Measurements from ENCODE around the gene MLLT10.

MLLT10 gene

DNA sequence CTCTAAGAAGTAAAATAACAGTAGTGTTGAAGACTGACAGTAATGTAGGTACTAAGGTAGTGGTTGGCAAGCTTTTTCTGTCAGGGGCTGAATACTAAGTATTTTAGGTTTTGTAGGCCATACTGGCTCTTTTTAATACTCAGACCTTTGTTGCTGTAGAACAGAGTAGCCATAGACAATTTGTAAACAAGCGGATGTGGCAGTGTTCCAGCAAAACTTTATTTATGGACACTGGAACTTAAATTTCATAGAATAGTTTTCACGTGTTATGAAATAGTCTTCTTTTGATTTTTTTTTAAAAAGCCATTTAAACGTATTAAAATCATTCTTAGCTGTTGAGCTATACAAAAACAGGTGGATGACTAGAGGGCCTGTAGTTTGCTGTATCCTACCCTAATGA lies 121.2 kb downstream of the MLLT10 start:
- Histone ChIP-seq H3K27ac (ENCODE audit: low read depth, low read length, poor library complexity, severe bottlenecking) (no peak overlapping the region), H3K36me3 (ENCODE audit: insufficient read depth, low read length) (peaks cover 20% of the 10 kb centered on the region; the same call in 1 of the 2 replicates), H3K9ac (ENCODE audit: low read length) (no peak overlapping the region), H4K20me1 (ENCODE audit: insufficient read depth, low read length) (no peaks in the 10 kb centered on the region), H3F3A (ENCODE audit: insufficient read depth, low read length) (no peaks in the 10 kb centered on the region), H3K79me2 (ENCODE audit: insufficient read depth, low read length) (no peaks in the 10 kb centered on the region), H2AFZ (ENCODE audit: low read length) (no peak overlapping the region), H3K9me3 (ENCODE audit: low read length) (no peaks in the 10 kb centered on the region), H3K9me2 (ENCODE audit: low read depth, low read length) (no peaks in the 10 kb centered on the region), H3K4me2 (ENCODE audit: low read length) (no peak overlapping the region), H3K4me3 (ENCODE audit: low read depth, low read length, poor library complexity, severe bottlenecking) (no peak overlapping the region), H3K27me3 (ENCODE audit: insufficient read depth, low read length) (no peaks in the 10 kb centered on the region), H3K4me1 (ENCODE audit: insufficient read depth, low read length, severe bottlenecking) (no peaks in the 10 kb centered on the region)
- TF ChIP-seq, protein P1, sequence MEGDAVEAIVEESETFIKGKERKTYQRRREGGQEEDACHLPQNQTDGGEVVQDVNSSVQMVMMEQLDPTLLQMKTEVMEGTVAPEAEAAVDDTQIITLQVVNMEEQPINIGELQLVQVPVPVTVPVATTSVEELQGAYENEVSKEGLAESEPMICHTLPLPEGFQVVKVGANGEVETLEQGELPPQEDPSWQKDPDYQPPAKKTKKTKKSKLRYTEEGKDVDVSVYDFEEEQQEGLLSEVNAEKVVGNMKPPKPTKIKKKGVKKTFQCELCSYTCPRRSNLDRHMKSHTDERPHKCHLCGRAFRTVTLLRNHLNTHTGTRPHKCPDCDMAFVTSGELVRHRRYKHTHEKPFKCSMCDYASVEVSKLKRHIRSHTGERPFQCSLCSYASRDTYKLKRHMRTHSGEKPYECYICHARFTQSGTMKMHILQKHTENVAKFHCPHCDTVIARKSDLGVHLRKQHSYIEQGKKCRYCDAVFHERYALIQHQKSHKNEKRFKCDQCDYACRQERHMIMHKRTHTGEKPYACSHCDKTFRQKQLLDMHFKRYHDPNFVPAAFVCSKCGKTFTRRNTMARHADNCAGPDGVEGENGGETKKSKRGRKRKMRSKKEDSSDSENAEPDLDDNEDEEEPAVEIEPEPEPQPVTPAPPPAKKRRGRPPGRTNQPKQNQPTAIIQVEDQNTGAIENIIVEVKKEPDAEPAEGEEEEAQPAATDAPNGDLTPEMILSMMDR (IDR thresholded peaks at IDR 0.05; ENCODE audit: low read length), result no peak
- TF ChIP-seq EZH2 (IDR thresholded peaks at IDR 0.05; ENCODE audit: borderline replicate concordance, low read length), result no peak

DNA sequence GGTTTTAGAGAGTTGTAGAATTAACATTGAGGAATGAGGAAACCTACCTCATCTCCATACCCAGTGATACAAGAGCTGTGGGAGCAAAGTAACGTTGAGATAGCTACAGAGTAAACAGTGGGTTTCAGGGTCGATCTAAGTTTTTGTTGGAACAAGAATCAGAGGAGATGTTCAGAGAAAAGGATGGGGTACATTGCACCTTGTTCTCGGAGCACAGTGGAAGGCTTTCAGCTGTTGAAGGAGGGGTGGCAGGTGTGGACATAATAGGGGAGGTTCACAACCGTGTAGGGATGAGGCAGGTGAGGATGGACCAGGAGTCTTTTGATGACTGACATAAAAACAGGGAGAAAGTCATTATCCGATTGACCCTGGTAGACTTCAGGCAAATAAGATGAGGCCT lies 121.7 kb downstream of the MLLT10 start:
- no peaks in the 10 kb centered on the region for H3K27me3 ChIP-seq (ENCODE audit: insufficient read depth, low read length)
- no peak overlapping the region for H2AFZ ChIP-seq (ENCODE audit: low read length)
- H3K9ac ChIP-seq (ENCODE audit: low read length), result no peak overlapping the region
- no peak overlapping the region for H3K27ac ChIP-seq (ENCODE audit: low read depth, low read length, poor library complexity, severe bottlenecking)
- H3K9me2 ChIP-seq (ENCODE audit: low read depth, low read length), result no peaks in the 10 kb centered on the region
- H3F3A ChIP-seq (ENCODE audit: insufficient read depth, low read length), result no peaks in the 10 kb centered on the region
- H3K36me3 ChIP-seq (ENCODE audit: insufficient read depth, low read length), result peaks cover 20% of the 10 kb centered on the region; the same call in 1 of the 2 replicates
- no peaks in the 10 kb centered on the region for H4K20me1 ChIP-seq (ENCODE audit: insufficient read depth, low read length)
- H3K9me3 ChIP-seq (ENCODE audit: low read length), result no peaks in the 10 kb centered on the region
- H3K4me1 ChIP-seq (ENCODE audit: insufficient read depth, low read length, severe bottlenecking), result no peaks in the 10 kb centered on the region
- H3K4me3 ChIP-seq (ENCODE audit: low read depth, low read length, poor library complexity, severe bottlenecking), result no peak overlapping the region
- no peaks in the 10 kb centered on the region for H3K79me2 ChIP-seq (ENCODE audit: insufficient read depth, low read length)
- H3K4me2 ChIP-seq (ENCODE audit: low read length), result no peak overlapping the region
- no peak for TF ChIP-seq EZH2 (IDR thresholded peaks at IDR 0.05; ENCODE audit: borderline replicate concordance, low read length)
- TF ChIP-seq, protein P1 (IDR thresholded peaks at IDR 0.05; ENCODE audit: low read length), result no peak

DNA sequence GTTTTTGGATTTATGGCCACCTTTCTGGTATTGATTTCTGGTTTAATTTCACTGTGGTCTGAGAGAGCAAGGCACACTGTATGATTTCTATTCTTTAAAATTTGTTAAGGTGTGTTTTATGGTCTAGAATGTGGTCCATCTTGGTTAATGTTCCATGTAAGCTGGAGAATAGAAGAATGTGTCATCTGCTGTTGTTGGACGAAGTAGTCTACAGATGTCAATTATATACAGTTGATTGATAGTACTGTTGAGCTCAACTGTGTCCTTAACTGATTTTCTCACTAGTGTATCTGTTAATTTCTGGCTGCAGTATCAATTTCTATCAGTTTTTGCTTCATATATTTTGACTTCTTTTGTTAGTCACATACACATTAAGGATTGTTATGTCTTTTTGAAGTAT lies 127.1 kb downstream of the MLLT10 start:
- no peaks in the 10 kb centered on the region for H3K36me3 ChIP-seq (ENCODE audit: insufficient read depth, low read length)
- no peaks in the 10 kb centered on the region for H3K9me3 ChIP-seq (ENCODE audit: low read length)
- H3K9ac ChIP-seq (ENCODE audit: low read length), result no peak overlapping the region
- H3K27ac ChIP-seq (ENCODE audit: low read depth, low read length, poor library complexity, severe bottlenecking), result no peak overlapping the region
- H2AFZ ChIP-seq (ENCODE audit: low read length), result no peak overlapping the region
- no peaks in the 10 kb centered on the region for H4K20me1 ChIP-seq (ENCODE audit: insufficient read depth, low read length)
- H3K4me2 ChIP-seq (ENCODE audit: low read length), result no peak overlapping the region
- no peaks in the 10 kb centered on the region for H3K27me3 ChIP-seq (ENCODE audit: insufficient read depth, low read length)
- no peaks in the 10 kb centered on the region for H3K9me2 ChIP-seq (ENCODE audit: low read depth, low read length)
- H3K4me3 ChIP-seq (ENCODE audit: low read depth, low read length, poor library complexity, severe bottlenecking), result no peak overlapping the region
- H3K4me1 ChIP-seq (ENCODE audit: insufficient read depth, low read length, severe bottlenecking), result peaks cover 5% of the 10 kb centered on the region
- H3K79me2 ChIP-seq (ENCODE audit: insufficient read depth, low read length), result peaks cover 6% of the 10 kb centered on the region
- TF ChIP-seq EZH2 (IDR thresholded peaks at IDR 0.05; ENCODE audit: borderline replicate concordance, low read length), result no peak
- TF ChIP-seq, protein P1 (IDR thresholded peaks at IDR 0.05; ENCODE audit: low read length), result no peak
- H3F3A ChIP-seq (ENCODE audit: insufficient read depth, low read length), result no peaks in the 10 kb centered on the region
